HepG2 (cell line): Measurements from ENCODE around the gene SLC39A10. TPM values are rescaled to one million over a fixed set of nuclear protein-coding genes. Genes with fewer than 3 reads are reported as not detected.

Source experiments
- ATAC-seq: fragments of 200-7000 bp; cut with Tn5 transposase; 3 replicates; pipeline ENCODE4 v1.9.1; 2020; ENCODE audit warnings: mild to moderate bottlenecking, moderate library complexity
- BruUV-seq: library from RNA; stranded (reverse); fragments of 400-500 nt; replicated peaks from 2 replicates; lab custom pipeline; 2021; lab: Mats Ljungman, UMichigan
- CTCF ChIA-PET: fragments of 300-600 bp; formaldehyde crosslinking; extraction: SDS; loops from one replicate; lab custom pipeline; 2021; ENCODE audit warnings: low total read pairs, inconsistent platforms, low intra/inter-chr PET ratio; lab: Yijun Ruan, JAX
- POLR2A ChIA-PET: fragments of 350-600 bp; sonication (Branson Sonifier 250); formaldehyde crosslinking; loops from one replicate; lab custom pipeline; 2020; ENCODE audit warnings: antibody characterized with exemption, inconsistent platforms; lab: Yijun Ruan, JAX
- DNase-seq: peaks from one replicate; pipeline ENCODE4 v3.0.0-alpha.2; 2015; ENCODE audit warnings: low spot score
- FAIRE-seq: peaks from 3 replicates; lab custom pipeline; 2011; peaks lifted over from hg19 to GRCh38; lab: Jason Lieb, UNC
- H2AFZ ChIP-seq: one replicate; pipeline ENCODE4 v1.6.1; 2011; ENCODE audit warnings: low read length, inconsistent platforms
- H3K27ac ChIP-seq: fragments of 300-600 bp; 3 replicates; pipeline ENCODE4 v1.8.0; 2011; ENCODE audit warnings: mixed run types, mild to moderate bottlenecking, mixed read lengths, low read length, inconsistent platforms; ENCODE audit not compliant: insufficient read depth; ENCODE audit errors: extremely low read length
- H3K27me3 ChIP-seq, 2 experiments: fragments of 200-600 bp in 1 of 2; 2 replicates in 1 of 2; 3 replicates in 1 of 2; pipeline versions ENCODE4 v1.6.0 to v1.8.0; 2011; ENCODE audit warnings: low read length in 2 of 2, mild to moderate bottlenecking in 2 of 2, moderate library complexity in 2 of 2, inconsistent platforms in 1 of 2; ENCODE audit not compliant: insufficient read depth in 2 of 2, control insufficient read depth in 1 of 2
- H3K36me3 ChIP-seq, 2 experiments: fragments of 200-600 bp in 1 of 2; replicated peaks in 1 of 2; 2 replicates in 1 of 2; 3 replicates in 1 of 2; pipeline versions ENCODE4 v1.5.1 to v1.8.0; 2011; ENCODE audit warnings: low read length in 2 of 2, inconsistent platforms in 1 of 2; ENCODE audit not compliant: insufficient read depth in 2 of 2, control insufficient read depth in 1 of 2
- H3K4me1 ChIP-seq: 2 replicates; pipeline ENCODE4 v1.5.1; 2012; ENCODE audit warnings: low read length, inconsistent platforms; ENCODE audit not compliant: insufficient read depth
- H3K4me2 ChIP-seq: 2 replicates; pipeline ENCODE4 v1.6.0; 2011; ENCODE audit warnings: low read depth, low read length, inconsistent platforms
- H3K4me3 ChIP-seq, 3 experiments: fragments of 200-600 bp in 1 of 3; sonication (generic), shearing (Covaris generic) in 1 of 3; replicated peaks in 1 of 3; 2 replicates each; pipeline ENCODE4 v1.5.1; 2011 to 2016; ENCODE audit warnings: low read length in 3 of 3, inconsistent platforms in 2 of 3, low read depth in 2 of 3, mild to moderate bottlenecking in 2 of 3, control low read depth in 1 of 3, mixed read lengths in 1 of 3; ENCODE audit not compliant: insufficient read depth in 1 of 3
- H3K79me2 ChIP-seq: one replicate; pipeline ENCODE4 v1.6.1; 2011; ENCODE audit warnings: low read length, inconsistent platforms; ENCODE audit not compliant: insufficient read depth
- H3K9ac ChIP-seq: 2 replicates; pipeline ENCODE4 v1.6.0; 2011; ENCODE audit warnings: mild to moderate bottlenecking, low read depth, low read length, inconsistent platforms; ENCODE audit not compliant: insufficient read depth
- H3K9me3 ChIP-seq: 2 replicates; pipeline ENCODE4 v1.5.1; 2012; ENCODE audit warnings: mild to moderate bottlenecking, low read length
- H4K20me1 ChIP-seq: 2 replicates; pipeline ENCODE4 v1.6.0; 2011; ENCODE audit warnings: inconsistent platforms, mild to moderate bottlenecking, low read length, moderate library complexity; ENCODE audit not compliant: insufficient read depth
- BCL6 ChIP-seq: IDR thresholded peaks from 2 replicates; pipeline ENCODE4 v1.6.1; 2016; ENCODE audit warnings: missing genetic modification reagents, missing compliant biosample characterization
- HOXA3 ChIP-seq: sonication (generic); formaldehyde crosslinking; IDR thresholded peaks from 2 replicates; pipeline ENCODE4 v1.5.0; 2020; ENCODE audit warnings: missing genetic modification reagents
- POLR2A ChIP-seq, 2 experiments: IDR thresholded peaks; 2 replicates each; pipeline ENCODE4 v1.6.1; 2011; ENCODE audit warnings: low read depth in 2 of 2, low read length in 2 of 2, mild to moderate bottlenecking in 1 of 2, moderate library complexity in 1 of 2; ENCODE audit not compliant: insufficient read depth in 1 of 2
- RAD21 ChIP-seq: fragments of 450-650 bp; formaldehyde crosslinking; IDR thresholded peaks from 2 replicates; pipeline ENCODE4 v1.5.0; 2020; ENCODE audit warnings: mild to moderate bottlenecking
- RFXAP ChIP-seq: sonication (generic); formaldehyde crosslinking; IDR thresholded peaks from 2 replicates; pipeline ENCODE4 v1.4.0; 2020; ENCODE audit warnings: missing genetic modification reagents, borderline replicate concordance
- SOX13 ChIP-seq, 3 experiments: fragments of 450-650 bp in 1 of 3; sonication (generic) in 1 of 3; formaldehyde crosslinking in 1 of 3; IDR thresholded peaks in 2 of 3; conservative IDR thresholded peaks in 1 of 3; 2 replicates each; pipeline versions ENCODE4 v1.5.0 to v1.6.1; 2016 to 2020; ENCODE audit warnings: antibody characterized with exemption in 1 of 3, mild to moderate bottlenecking in 1 of 3, missing compliant biosample characterization in 1 of 3, missing genetic modification reagents in 1 of 3, moderate library complexity in 1 of 3
- XRCC5 ChIP-seq: fragments of 200-400 bp; formaldehyde crosslinking; optimal IDR thresholded peaks from 2 replicates; pipeline ENCODE3; 2017; ENCODE audit warnings: mild to moderate bottlenecking, low read length
- ZNF264 ChIP-seq: sonication (generic); formaldehyde crosslinking; IDR thresholded peaks from 2 replicates; pipeline ENCODE4 v1.4.0; 2020; ENCODE audit warnings: missing genetic modification reagents
- ZNF382 ChIP-seq: sonication (generic); formaldehyde crosslinking; IDR thresholded peaks from 2 replicates; pipeline ENCODE4 v1.5.0; 2020; ENCODE audit warnings: missing genetic modification reagents, mild to moderate bottlenecking, borderline replicate concordance
- ZNF652 ChIP-seq: IDR thresholded peaks from 2 replicates; pipeline ENCODE4 v1.6.1; 2016; ENCODE audit warnings: low read depth, borderline replicate concordance
- WGBS: methylation state at CpG from one replicate; pipeline ENCODE4 v1.1.6; 2017; ENCODE audit warnings: low lambda C conversion rate; 5-methylcytosine and 5-hydroxymethylcytosine counted together
- in situ Hi-C: cut with HindIII; loops from 2 replicates; pipeline ENCODE4 v1.10.0; 2017; ENCODE audit warnings: low pct_unique_long_range_greater_than_20kb; ENCODE audit not compliant: extremely low pct_ligation_motif_present
- intact Hi-C: fragments of 100-400 bp; cut with micrococcal nuclease; formaldehyde crosslinking; loops from one replicate; pipeline ENCODE4 v1.10.0; 2022; ENCODE audit not compliant: unreplicated experiment
- polyA plus RNA-seq, 8 experiments: library from polyadenylated mRNA; depleted of rRNA in 3 of 8; stranded (reverse) in 7 of 8; unstranded in 1 of 8; fragments of >200 nt; fragmentation: Illumina TruSeq in 4 of 8; extraction: Trizol in 4 of 8; gene quantifications; 2 replicates each; pipeline versions ENCODE4 v1.2.1 to v1.2.3, GENCODE V29; 2011 to 2016; ENCODE audit warnings: low read depth in 4 of 8, missing spikeins in 1 of 8, mixed read lengths in 1 of 8; ENCODE audit not compliant: insufficient read depth in 1 of 8
- total RNA-seq, 5 experiments: library from RNA; depleted of rRNA; stranded (reverse); fragments of >200 nt; fragmentation: Illumina TruSeq; extraction: Trizol; gene quantifications; 2 replicates each; pipeline ENCODE4 v1.2.3, GENCODE V29; 2016; ENCODE audit warnings: low read depth in 1 of 5
- TF ChIP-seq, protein P1 (sequence below): fragments of 450-650 bp; IDR thresholded peaks from 2 replicates; pipeline ENCODE4 v1.6.1; 2017; ENCODE audit warnings: mild to moderate bottlenecking
- TF ChIP-seq, protein P2 (sequence below): IDR thresholded peaks from 2 replicates; pipeline ENCODE4 v1.6.1; 2018; ENCODE audit warnings: missing genetic modification reagents, mild to moderate bottlenecking, missing compliant biosample characterization
- TF ChIP-seq, protein P3 (sequence below): sonication (generic); formaldehyde crosslinking; IDR thresholded peaks from 2 replicates; pipeline ENCODE4 v1.4.0; 2020; ENCODE audit warnings: missing genetic modification reagents
- TF ChIP-seq, protein P4 (sequence below): sonication (generic); formaldehyde crosslinking; IDR thresholded peaks from 2 replicates; pipeline ENCODE4 v1.4.0; 2020; ENCODE audit warnings: mild to moderate bottlenecking, missing genetic modification reagents, borderline replicate concordance

The SLC39A10 gene
- total and polyA plus RNA-seq, 2 of the 13 experiments (the other 11 are each of a cell fraction or from before 2014, with no cell fraction given) = 13.2 to 21.0 TPM

DNA sequence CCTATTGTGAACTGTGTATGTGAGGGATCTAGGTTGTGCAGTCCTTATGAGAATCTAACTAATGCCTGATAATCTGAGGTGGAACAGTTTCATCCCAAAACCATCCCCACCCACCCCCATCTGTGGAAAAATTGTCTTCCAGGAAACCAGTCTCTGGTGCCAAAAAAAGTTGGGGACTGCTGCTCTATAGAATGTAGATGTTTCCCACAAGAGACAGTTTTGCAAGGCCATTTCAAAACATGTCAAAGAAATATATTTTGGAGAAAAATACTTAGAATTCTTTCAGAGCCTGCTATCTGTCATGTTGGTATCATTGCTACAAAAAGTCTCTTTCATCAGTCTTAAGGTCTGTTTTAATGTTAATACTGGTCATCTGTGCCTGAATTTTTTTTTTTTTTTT is 4.1 kb upstream of the SLC39A10 start (continued):
- TF ChIP-seq, protein P1, sequence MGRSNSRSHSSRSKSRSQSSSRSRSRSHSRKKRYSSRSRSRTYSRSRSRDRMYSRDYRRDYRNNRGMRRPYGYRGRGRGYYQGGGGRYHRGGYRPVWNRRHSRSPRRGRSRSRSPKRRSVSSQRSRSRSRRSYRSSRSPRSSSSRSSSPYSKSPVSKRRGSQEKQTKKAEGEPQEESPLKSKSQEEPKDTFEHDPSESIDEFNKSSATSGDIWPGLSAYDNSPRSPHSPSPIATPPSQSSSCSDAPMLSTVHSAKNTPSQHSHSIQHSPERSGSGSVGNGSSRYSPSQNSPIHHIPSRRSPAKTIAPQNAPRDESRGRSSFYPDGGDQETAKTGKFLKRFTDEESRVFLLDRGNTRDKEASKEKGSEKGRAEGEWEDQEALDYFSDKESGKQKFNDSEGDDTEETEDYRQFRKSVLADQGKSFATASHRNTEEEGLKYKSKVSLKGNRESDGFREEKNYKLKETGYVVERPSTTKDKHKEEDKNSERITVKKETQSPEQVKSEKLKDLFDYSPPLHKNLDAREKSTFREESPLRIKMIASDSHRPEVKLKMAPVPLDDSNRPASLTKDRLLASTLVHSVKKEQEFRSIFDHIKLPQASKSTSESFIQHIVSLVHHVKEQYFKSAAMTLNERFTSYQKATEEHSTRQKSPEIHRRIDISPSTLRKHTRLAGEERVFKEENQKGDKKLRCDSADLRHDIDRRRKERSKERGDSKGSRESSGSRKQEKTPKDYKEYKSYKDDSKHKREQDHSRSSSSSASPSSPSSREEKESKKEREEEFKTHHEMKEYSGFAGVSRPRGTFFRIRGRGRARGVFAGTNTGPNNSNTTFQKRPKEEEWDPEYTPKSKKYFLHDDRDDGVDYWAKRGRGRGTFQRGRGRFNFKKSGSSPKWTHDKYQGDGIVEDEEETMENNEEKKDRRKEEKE = no peak
- no peak for TF ChIP-seq HOXA3 (CRISPR knock-in tag)
- TF ChIP-seq ZNF264 = no peak

DNA sequence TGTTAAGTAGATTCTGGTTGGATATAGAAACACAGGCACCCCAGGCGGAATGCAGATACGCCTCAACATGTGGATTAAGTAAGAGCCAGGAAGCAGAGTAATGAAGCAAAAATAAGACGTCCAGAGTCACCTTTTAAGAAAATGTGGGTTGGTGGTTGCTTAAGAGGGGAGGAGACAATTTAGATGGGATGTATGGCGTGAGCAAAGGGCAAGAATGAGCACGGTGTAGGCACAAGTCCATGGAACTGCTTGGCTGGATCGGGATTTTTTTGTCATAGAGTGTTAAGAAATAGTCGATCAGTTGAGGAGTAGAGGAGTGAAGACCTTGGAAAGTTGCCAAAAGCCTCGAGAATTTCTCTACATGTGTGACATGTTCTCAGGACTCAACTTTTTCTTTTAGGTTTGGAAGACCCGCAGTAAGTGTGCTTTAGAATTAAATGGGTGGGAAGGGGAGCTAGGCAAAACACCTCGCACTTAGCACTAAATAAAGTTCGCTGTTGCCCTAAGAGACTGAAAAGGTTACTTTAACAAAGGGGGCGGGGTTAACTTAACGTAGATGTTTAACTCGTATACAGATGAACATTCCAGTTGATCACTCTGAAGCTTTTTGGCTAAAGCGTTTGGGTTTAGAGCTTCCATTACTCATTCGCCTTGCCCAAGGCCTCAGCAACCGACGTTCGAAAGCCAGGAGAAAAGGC is 716 bp upstream of the SLC39A10 start:
- no TSS peak for BruUV-seq
- TF ChIP-seq XRCC5 (peak; percentile 39), RAD21 (peak; percentile 22; the same call in 1 of the 2 replicates), RFXAP (CRISPR knock-in tag) (peak; percentile 91; the same call in 1 of the 2 replicates), POLR2A (IDR thresholded peaks at IDR 0.05; ENCODE audit: insufficient read depth in 1 of 2, low read depth in 2 of 2, low read length in 2 of 2) (peak in 1 of 2 experiments; percentile 39; a peak in 1 of 4 replicates), SOX13 (IDR thresholded peaks at IDR 0.05) (no peak), SOX13 (CRISPR knock-in tag; conservative IDR thresholded peaks at IDR 0.05 in 1 of 2, IDR thresholded peaks at IDR 0.05 in 1 of 2) (no peak), ZNF382 (CRISPR knock-in tag) (no peak), ZNF652 (CRISPR knock-in tag) (no peak), BCL6 (no peak)
- TF ChIP-seq, protein P2, sequence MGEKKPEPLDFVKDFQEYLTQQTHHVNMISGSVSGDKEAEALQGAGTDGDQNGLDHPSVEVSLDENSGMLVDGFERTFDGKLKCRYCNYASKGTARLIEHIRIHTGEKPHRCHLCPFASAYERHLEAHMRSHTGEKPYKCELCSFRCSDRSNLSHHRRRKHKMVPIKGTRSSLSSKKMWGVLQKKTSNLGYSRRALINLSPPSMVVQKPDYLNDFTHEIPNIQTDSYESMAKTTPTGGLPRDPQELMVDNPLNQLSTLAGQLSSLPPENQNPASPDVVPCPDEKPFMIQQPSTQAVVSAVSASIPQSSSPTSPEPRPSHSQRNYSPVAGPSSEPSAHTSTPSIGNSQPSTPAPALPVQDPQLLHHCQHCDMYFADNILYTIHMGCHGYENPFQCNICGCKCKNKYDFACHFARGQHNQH = no peak
- TF ChIP-seq, protein P3, sequence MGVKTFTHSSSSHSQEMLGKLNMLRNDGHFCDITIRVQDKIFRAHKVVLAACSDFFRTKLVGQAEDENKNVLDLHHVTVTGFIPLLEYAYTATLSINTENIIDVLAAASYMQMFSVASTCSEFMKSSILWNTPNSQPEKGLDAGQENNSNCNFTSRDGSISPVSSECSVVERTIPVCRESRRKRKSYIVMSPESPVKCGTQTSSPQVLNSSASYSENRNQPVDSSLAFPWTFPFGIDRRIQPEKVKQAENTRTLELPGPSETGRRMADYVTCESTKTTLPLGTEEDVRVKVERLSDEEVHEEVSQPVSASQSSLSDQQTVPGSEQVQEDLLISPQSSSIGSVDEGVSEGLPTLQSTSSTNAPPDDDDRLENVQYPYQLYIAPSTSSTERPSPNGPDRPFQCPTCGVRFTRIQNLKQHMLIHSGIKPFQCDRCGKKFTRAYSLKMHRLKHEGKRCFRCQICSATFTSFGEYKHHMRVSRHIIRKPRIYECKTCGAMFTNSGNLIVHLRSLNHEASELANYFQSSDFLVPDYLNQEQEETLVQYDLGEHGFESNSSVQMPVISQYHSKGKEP (CRISPR knock-in tag) = 0 out of 2 replicates have a peak, but pooled peaks have one; percentile 53
- TF ChIP-seq, protein P4, sequence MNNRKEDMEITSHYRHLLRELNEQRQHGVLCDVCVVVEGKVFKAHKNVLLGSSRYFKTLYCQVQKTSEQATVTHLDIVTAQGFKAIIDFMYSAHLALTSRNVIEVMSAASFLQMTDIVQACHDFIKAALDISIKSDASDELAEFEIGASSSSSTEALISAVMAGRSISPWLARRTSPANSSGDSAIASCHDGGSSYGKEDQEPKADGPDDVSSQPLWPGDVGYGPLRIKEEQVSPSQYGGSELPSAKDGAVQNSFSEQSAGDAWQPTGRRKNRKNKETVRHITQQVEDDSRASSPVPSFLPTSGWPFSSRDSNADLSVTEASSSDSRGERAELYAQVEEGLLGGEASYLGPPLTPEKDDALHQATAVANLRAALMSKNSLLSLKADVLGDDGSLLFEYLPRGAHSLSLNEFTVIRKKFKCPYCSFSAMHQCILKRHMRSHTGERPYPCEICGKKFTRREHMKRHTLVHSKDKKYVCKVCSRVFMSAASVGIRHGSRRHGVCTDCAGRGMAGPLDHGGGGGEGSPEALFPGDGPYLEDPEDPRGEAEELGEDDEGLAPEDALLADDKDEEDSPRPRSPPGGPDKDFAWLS (CRISPR knock-in tag) = no peak

More for the DNA sequence above, 716 bp upstream of the SLC39A10 start:
- intact Hi-C loops (loop anchor here (5.0 to 10.0 kb wide), 3 partner anchors 114 to 411 kb away; partner anchors contain the start of gene DNAH7), in situ Hi-C loops (loop anchor here (5.0 kb wide), 1 partner anchor 411 kb away; the partner anchor contains the start of gene DNAH7)
- ChIA-PET POLR2A (interaction anchor here (0.7 to 1.8 kb wide), 15 partner anchors 9 to 1794 kb away, joined by 3 to 23 read pairs (median 3); partner anchors contain the start of gene GTF3C3), CTCF (no interaction called here)
- Histone ChIP-seq H3K79me2 (peaks cover 15% of the 10 kb centered on the region), H3K27me3 (no peaks in the 10 kb centered on the region), H2AFZ (peak overlapping the region; percentile 82), H4K20me1 (peaks cover 21% of the 10 kb centered on the region), H3K36me3 (no peaks in the 10 kb centered on the region), H3K9ac (peak overlapping the region; percentile 41; the same call in 1 of the 2 replicates), H3K4me3 (peak overlapping the region; percentile 41 to 84 (median 43)), H3K9me3 (no peaks in the 10 kb centered on the region), H3K4me2 (peak overlapping the region; percentile 82), H3K27ac (no peak overlapping the region), H3K4me1 (peaks cover 32% of the 10 kb centered on the region)
- no peak for FAIRE-seq
- DNase-seq = no peak
- no peak; the same call in 2 of the 3 replicates for ATAC-seq
- 32% methylated on average over 19 of the region's 19 CpGs for WGBS
